SIG-M5 treated with dmso at 0.1 percent for 504 hours (cell line): Measurements from ENCODE around the gene PI16.
"Not testable (repeated sequence)": the region's sequence is repeated elsewhere in the genome, so short reads cannot be mapped to it uniquely, and the experiment has no call there.

Experiments used
- DNase-seq: peaks from one replicate; lab custom pipeline; 2025; ENCODE audit not compliant: unreplicated experiment; lab: John Stamatoyannopoulos, UW

Gene PI16

DNA sequence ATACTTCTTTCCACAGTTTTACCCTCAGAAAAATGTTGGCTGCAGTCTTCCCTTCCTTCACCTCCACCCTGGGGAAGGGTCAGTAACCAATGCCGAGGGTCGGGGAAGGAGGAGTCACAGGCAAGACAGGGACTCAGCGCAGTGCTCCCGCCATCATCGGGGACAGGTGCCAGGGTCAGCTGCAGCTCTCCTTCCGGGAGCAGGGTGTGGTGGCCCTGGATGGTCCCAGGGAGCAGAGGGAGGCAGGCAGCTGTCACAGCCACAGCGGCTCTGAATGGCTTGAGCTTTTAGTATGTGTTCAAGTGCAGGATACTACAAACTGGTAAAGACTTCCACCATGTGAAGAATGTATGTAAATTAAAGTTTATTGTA lies 26.0 kb upstream of the PI16 start:
- no peak for DNase-seq

- DNase-seq = no peak
Observed at GRCh38 chr6:36929152-36929551, 25.4 kb upstream of the PI16 start.

GRCh38 chr6:36929607-36930006 lies 24.9 kb upstream of the PI16 start:
- no peak for DNase-seq

GRCh38 chr6:36930483-36930882 lies 24.1 kb upstream of the PI16 start:
- DNase-seq = no peak

GRCh38 chr6:36933102-36933501 lies 21.4 kb upstream of the PI16 start:
- no peak for DNase-seq

DNA sequence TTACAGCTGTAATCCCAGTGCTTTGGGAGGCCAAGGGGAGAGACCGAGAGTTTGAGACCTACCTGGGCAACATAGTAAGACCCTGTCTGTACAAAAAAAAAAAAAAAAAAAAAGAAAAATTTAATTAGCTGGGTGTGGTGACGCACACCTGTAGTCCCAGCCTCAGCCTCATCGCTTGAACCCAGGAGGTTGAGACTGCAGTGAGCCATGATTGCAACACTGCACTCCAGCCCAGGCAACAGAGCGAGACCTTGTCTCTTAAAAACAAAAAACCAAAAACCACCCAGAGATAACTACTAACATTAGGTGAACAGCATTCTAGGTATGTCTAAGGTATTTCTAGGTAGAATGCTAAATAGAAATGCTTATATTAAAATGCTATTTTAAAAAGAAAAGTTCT lies 21.0 kb upstream of the PI16 start:
- no peak for DNase-seq

DNA sequence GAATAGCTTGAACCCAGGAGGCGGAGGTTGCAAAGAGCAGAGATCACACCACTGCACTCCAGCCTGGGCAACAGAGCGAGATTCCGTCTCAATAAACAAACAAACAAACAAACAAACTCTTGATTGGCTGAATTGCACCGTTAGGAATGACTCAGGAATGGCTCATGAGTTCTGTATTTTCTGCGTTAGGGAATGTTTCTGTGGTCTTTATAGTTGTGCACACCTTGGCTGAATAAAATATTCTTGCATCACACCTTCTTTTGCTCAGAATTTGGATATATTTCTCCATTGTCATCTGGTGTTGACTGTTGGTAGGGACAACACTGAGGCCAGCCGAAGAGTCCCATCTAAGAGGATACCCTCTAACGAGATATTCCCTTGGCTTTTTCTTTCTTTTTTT lies 19.6 kb upstream of the PI16 start:
- no peak for DNase-seq

DNA sequence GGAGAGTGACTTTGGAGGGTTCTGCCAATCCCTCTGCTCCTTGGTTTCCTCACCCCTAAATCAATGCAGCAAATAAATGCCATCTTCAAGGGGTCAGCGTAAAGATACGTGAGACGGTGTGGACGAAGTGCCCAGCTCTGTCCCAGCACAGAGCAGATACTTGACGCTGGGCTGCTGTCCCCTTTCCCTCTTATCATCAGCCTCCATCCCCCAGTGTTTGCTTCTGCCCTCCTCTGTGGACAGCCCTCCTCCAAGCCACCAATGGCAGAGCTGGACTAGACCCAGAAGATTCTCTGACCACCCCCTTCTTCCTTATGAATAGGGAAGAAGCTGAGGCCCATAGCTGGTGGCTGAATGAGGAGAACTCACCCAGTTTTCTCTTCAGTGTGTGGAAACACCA lies 17.7 kb upstream of the PI16 start:
- DNase-seq = no peak

DNA sequence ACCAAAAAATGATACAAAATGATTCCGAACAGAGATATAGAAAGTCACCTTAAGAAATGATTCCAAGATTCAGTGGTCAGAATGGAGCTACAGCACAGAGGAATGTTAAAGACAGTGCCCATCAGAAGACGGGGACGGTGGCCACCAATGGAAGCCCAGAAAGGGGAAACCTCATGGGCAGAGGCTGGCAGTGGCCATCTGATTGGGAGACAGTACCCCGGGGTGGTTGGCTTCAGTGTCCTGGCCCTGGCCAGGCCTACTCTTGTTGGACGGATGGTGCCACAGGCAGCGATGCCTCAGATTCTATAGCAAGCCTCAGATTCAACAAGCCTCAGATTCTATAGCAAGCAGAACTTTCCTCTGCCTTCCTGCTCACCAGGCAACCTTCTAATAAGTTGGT lies 16.6 kb upstream of the PI16 start:
- no peak for DNase-seq

- no peak for DNase-seq
Observed at GRCh38 chr6:36938536-36938935, 16.0 kb upstream of the PI16 start.

DNA sequence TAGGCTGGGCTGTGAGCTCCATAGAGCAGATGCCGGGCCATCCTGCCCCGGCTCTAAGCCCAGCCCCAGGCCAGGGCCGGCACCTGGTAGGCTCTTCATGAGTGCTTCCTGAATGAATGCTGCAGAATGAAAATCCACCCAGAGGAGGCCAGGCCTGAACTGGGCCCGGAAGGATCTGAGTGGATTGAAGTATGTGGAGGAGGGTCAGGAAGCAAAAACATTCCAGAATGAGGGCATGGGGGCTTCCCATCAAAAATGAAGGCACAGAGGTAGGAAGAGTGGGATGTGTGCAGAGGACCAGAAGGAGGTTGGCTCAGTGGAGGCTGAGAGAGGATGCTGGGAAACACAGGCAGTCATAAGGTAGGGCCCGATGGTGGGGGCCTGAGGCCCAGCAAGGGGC lies 15.5 kb upstream of the PI16 start:
- not testable (repeated sequence) for DNase-seq

- no peak for DNase-seq
Observed at GRCh38 chr6:36940027-36940426, 14.5 kb upstream of the PI16 start.

DNA sequence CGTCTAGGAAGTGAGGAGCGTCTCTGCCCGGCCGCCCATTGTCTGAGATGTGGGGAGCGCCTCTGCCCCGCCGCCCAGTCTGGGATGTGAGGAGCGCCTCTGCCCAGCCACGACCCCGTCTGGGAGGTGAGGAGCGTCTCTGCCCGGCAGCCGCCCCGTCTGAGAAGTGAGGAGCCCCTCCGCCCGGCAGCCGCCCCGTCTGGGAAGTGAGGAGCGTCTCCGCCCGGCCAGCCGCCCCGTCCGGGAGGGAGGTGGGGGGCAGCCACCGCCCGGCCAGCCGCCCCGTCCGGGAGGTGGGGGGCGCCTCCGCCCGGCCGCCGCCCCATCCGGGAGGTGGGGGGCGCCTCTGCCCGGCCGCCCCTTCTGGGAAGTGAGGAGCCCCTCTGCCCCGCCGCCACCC lies 13.0 kb upstream of the PI16 start:
- DNase-seq = not testable (repeated sequence)

GRCh38 chr6:36942329-36942728 lies 12.2 kb upstream of the PI16 start:
- DNase-seq = not testable (repeated sequence)

DNA sequence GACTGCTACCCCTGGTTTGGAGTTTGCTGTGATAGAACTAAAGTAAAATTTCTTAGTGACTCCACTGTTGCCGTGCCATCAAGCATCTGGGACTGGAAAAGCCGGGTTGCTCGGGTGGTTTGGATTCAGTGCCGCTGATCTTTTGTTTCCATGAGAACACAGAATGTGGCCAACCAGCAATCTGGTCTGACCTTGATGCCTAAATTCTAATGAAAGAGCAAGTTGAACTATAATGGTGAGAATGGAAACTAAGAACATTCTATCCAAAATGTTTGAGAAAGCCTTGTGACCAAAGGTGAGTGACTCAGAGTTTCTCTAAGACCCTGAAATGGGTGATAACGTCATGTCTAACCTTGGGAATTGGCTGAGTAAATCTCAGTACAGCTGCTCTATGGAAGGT lies 9.9 kb upstream of the PI16 start:
- DNase-seq = no peak

GRCh38 chr6:36945301-36945700 lies 9.2 kb upstream of the PI16 start:
- no peak for DNase-seq

GRCh38 chr6:36946526-36946925 lies 8.0 kb upstream of the PI16 start:
- DNase-seq = no peak

DNA sequence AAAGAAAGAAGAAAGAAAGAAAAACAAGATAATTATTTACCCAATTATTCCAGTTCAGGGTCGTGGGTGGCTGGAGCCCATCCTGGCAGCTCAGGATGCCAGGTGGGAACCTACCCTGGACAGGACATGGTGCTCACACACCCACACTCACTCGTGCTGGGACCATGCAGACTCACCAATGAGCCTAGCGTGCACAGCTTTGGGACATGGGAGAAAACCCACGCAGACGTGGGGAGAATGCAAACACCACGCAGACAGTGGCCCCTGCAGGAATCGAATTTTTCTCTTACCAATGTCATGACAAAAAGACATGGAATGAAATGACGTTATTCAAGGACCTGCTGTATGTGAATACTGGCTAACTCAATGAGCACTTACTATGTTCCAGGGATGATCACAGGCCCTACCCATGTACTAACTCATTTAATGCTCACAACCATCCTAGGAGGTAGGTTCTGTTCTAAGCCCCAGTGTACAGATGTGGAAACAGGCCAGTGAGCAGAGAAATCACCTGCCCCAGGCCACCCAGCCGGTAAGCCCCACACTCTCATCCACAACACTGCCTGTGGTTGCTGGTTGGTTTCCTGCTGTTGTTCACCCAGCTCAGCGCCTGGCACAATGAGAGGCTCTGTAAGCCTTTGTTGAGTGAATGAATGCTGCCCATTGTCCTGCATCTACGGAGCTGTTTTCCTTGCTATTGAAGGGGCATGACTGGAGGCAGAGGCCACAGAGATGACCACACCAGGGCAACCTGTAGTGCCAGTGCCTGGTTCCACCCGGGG lies 6.8 kb upstream of the PI16 start:
- DNase-seq = no peak

DNA sequence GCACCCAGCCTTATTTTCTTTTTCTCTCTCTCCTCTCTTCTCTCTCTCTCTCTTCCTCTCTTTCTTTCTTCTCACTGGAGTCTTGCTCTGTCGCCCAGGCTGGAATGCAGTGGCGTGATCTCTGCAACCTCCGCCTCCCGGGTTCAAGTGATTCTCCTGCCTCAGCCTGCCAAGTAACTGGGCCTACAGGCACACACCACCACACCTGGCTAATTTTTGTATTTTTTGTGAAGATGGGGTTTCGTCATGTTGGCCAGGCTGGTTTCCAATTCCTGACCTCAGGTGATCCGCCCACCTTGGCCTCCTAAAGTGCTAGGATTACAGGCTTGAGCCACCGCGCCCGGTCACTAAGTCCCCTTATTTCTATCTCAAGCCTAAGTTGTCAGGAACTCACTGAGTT lies 5.5 kb upstream of the PI16 start:
- DNase-seq = not testable (repeated sequence)

DNA sequence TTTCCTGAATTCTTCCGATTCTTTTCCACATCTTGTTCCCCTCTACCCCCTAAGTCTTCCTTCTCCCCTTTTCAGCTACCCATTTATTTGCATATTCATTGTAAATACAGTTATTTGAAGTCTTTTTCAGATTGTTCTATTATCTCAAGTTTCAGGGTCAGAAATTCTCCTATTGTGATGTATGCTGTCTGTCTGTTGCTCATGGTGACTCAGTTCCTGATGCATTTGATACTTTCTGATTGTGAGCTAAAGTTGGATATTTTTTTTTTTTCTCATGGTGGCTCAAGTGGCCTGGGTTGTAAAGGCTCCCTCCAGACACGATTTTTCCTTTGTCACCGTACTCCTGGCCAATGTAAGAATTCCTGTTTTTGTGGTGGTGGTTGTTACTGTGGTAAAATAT lies 4.9 kb upstream of the PI16 start:
- DNase-seq = no peak

DNA sequence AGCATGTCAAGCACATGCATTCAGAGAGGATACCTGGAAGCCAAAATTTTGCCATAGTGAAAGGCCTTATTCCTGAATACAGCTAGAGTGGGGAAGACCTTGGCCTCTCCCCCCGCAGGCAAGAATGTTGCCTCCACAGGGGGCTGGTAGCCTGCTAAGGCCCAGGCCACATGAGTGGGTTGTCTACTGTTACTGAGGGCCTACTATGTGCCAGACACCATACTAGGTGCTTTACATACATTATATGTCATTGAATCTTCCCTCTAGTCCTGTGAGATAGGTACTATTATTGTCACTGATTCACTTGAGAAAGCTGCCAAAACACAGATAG lies 642 bp upstream of the PI16 start:
- no peak for DNase-seq

DNA sequence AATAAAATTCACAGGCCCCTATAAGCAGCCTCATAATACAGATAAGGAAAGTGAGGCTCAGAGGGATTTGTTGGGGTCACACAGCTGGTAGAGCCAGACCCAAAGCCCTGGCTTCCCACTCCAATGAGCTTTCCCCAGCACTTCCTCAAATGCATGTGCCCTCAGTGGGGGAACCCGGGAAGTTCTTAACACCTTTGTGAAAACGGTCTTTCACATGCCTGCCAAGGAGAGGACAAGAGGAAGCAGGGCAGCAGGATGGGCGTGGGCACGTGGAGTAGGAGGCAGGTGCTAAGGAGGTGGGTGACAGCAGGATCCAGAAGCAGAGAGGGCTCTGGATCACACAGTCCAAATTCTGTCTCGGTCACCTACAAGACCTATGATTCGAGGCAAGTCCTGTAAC lies 598 bp downstream of the PI16 start:
- DNase-seq = no peak

- no peak for DNase-seq
Observed at GRCh38 chr6:36955671-36956445, 1.3 kb downstream of the PI16 start.
